ENCODE measurements around the gene NCAM1.

Gene NCAM1

GRCh38 chr11:113275602-113276001, 314.4 kb downstream of the NCAM1 start:
- Histone ChIP-seq H3K4me2 (ENCODE audit: low read length) (no peak overlapping the region), H3K9me3 (ENCODE audit: insufficient read depth, low read length) (no peaks in the 10 kb centered on the region), H3K9ac (ENCODE audit: low read length) (no peak overlapping the region), H4K20me1 (ENCODE audit: insufficient read depth, low read length) (no peaks in the 10 kb centered on the region), H3K27ac (ENCODE audit: low read length) (no peak overlapping the region), H3K4me1 (ENCODE audit: low read length) (no peaks in the 10 kb centered on the region), H3K36me3 (replicated peaks; ENCODE audit: low read depth, low read length) (no peaks in the 10 kb centered on the region), H3K27me3 (ENCODE audit: low read depth, low read length) (0 out of 2 replicates have a peak, but pooled peaks cover 9% of the 10 kb centered on the region), H3K4me3 (ENCODE audit: low read length) (no peak overlapping the region), H2AFZ (ENCODE audit: low read depth, low read length) (no peak overlapping the region), H3K79me2 (ENCODE audit: low read length) (no peaks in the 10 kb centered on the region)
- no peak for TF ChIP-seq EZH2phosphoT487 (IDR thresholded peaks at IDR 0.05; ENCODE audit: low read depth)
- TF ChIP-seq CTCF (IDR thresholded peaks at IDR 0.05; ENCODE audit: low read depth, low read length): no peak

- no peaks in the 10 kb centered on the region for H4K20me1 ChIP-seq (ENCODE audit: insufficient read depth, low read length)
- H3K79me2 ChIP-seq (ENCODE audit: low read length): no peaks in the 10 kb centered on the region
- TF ChIP-seq EZH2phosphoT487 (IDR thresholded peaks at IDR 0.05; ENCODE audit: low read depth) (no peak), CTCF (IDR thresholded peaks at IDR 0.05; ENCODE audit: low read depth, low read length) (no peak)
- peaks cover 16% of the 10 kb centered on the region; the same call in 1 of the 2 replicates for H3K27me3 ChIP-seq (ENCODE audit: low read depth, low read length)
- H2AFZ ChIP-seq (ENCODE audit: low read depth, low read length): no peak overlapping the region
- H3K4me2 ChIP-seq (ENCODE audit: low read length): no peak overlapping the region
- no peak overlapping the region for H3K27ac ChIP-seq (ENCODE audit: low read length)
- H3K9ac ChIP-seq (ENCODE audit: low read length): no peak overlapping the region
- no peaks in the 10 kb centered on the region for H3K4me1 ChIP-seq (ENCODE audit: low read length)
- no peaks in the 10 kb centered on the region for H3K36me3 ChIP-seq (replicated peaks; ENCODE audit: low read depth, low read length)
- no peak overlapping the region for H3K4me3 ChIP-seq (ENCODE audit: low read length)
- H3K9me3 ChIP-seq (ENCODE audit: insufficient read depth, low read length): no peaks in the 10 kb centered on the region
Observed at GRCh38 chr11:113276466-113276865, 315.2 kb downstream of the NCAM1 start.

- Histone ChIP-seq H2AFZ (ENCODE audit: low read depth, low read length) (no peak overlapping the region), H3K4me3 (ENCODE audit: low read length) (no peak overlapping the region), H3K9ac (ENCODE audit: low read length) (no peak overlapping the region), H3K79me2 (ENCODE audit: low read length) (no peaks in the 10 kb centered on the region), H3K36me3 (replicated peaks; ENCODE audit: low read depth, low read length) (no peaks in the 10 kb centered on the region), H4K20me1 (ENCODE audit: insufficient read depth, low read length) (no peaks in the 10 kb centered on the region), H3K27ac (ENCODE audit: low read length) (no peak overlapping the region), H3K27me3 (ENCODE audit: low read depth, low read length) (peaks cover 21% of the 10 kb centered on the region), H3K4me1 (ENCODE audit: low read length) (no peaks in the 10 kb centered on the region), H3K4me2 (ENCODE audit: low read length) (no peak overlapping the region), H3K9me3 (ENCODE audit: insufficient read depth, low read length) (no peaks in the 10 kb centered on the region)
- TF ChIP-seq EZH2phosphoT487 (IDR thresholded peaks at IDR 0.05; ENCODE audit: low read depth) (no peak), CTCF (IDR thresholded peaks at IDR 0.05; ENCODE audit: low read depth, low read length) (no peak)
Observed at GRCh38 chr11:113277907-113278306, 316.7 kb downstream of the NCAM1 start.

- no peak for TF ChIP-seq CTCF (IDR thresholded peaks at IDR 0.05; ENCODE audit: low read depth, low read length)
- TF ChIP-seq EZH2phosphoT487 (IDR thresholded peaks at IDR 0.05; ENCODE audit: low read depth): no peak
- no peak overlapping the region for H3K4me2 ChIP-seq (ENCODE audit: low read length)
- H3K4me1 ChIP-seq (ENCODE audit: low read length): no peaks in the 10 kb centered on the region
- H2AFZ ChIP-seq (ENCODE audit: low read depth, low read length): no peak overlapping the region
- H3K27ac ChIP-seq (ENCODE audit: low read length): no peak overlapping the region
- H3K4me3 ChIP-seq (ENCODE audit: low read length): no peak overlapping the region
- H4K20me1 ChIP-seq (ENCODE audit: insufficient read depth, low read length): no peaks in the 10 kb centered on the region
- H3K36me3 ChIP-seq (replicated peaks; ENCODE audit: low read depth, low read length): no peaks in the 10 kb centered on the region
- H3K9ac ChIP-seq (ENCODE audit: low read length): no peak overlapping the region
- H3K9me3 ChIP-seq (ENCODE audit: insufficient read depth, low read length): no peaks in the 10 kb centered on the region
- no peaks in the 10 kb centered on the region for H3K79me2 ChIP-seq (ENCODE audit: low read length)
- peaks cover 27% of the 10 kb centered on the region for H3K27me3 ChIP-seq (ENCODE audit: low read depth, low read length)
Observed at GRCh38 chr11:113278481-113278880, 317.3 kb downstream of the NCAM1 start.
